Prostate gland (tissue), 2 donors: Measurements from ENCODE around the gene DAO.

Experiments used
- POLR2AphosphoS5 ChIP-seq: sonication (generic); formaldehyde crosslinking; IDR thresholded peaks from one replicate; pipeline ENCODE4 v1.6.1; 2017; ENCODE audit warnings: antibody characterized with exemption
- TF ChIP-seq, protein P1 (sequence below), 4 experiments: fragments of 200-600 bp in 2 of 4; fragments of 450-650 bp in 2 of 4; sonication (generic) in 2 of 4; IDR thresholded peaks; 1 replicate in 3 of 4; 2 replicates in 1 of 4; pipeline ENCODE4 v1.5.1; 2016 to 2019; ENCODE audit warnings: antibody characterized with exemption in 4 of 4, mild to moderate bottlenecking in 2 of 4, moderate library complexity in 2 of 4

- TF ChIP-seq, protein P1, sequence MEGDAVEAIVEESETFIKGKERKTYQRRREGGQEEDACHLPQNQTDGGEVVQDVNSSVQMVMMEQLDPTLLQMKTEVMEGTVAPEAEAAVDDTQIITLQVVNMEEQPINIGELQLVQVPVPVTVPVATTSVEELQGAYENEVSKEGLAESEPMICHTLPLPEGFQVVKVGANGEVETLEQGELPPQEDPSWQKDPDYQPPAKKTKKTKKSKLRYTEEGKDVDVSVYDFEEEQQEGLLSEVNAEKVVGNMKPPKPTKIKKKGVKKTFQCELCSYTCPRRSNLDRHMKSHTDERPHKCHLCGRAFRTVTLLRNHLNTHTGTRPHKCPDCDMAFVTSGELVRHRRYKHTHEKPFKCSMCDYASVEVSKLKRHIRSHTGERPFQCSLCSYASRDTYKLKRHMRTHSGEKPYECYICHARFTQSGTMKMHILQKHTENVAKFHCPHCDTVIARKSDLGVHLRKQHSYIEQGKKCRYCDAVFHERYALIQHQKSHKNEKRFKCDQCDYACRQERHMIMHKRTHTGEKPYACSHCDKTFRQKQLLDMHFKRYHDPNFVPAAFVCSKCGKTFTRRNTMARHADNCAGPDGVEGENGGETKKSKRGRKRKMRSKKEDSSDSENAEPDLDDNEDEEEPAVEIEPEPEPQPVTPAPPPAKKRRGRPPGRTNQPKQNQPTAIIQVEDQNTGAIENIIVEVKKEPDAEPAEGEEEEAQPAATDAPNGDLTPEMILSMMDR (IDR thresholded peaks at IDR 0.05): no peak
- TF ChIP-seq POLR2AphosphoS5: no peak
Observed at GRCh38 chr12:108840605-108841332, 39.1 kb upstream of the DAO start.
